ENCODE data around the gene ACBD3.

The ACBD3 gene

GRCh38 chr1:226131639-226132038 is 54.9 kb downstream of the ACBD3 start:
- Histone ChIP-seq H3K27ac (replicated peaks) (no peak overlapping the region), H3K4me3 (replicated peaks; ENCODE audit: insufficient read depth, low read length) (no peak overlapping the region), H3K27me3 (ENCODE audit: insufficient read depth, poor library complexity, severe bottlenecking) (no peaks in the 10 kb centered on the region)
- TF ChIP-seq SPI1 (IDR thresholded peaks at IDR 0.05; ENCODE audit: borderline replicate concordance, low read depth) (no peak), GABPA (IDR thresholded peaks at IDR 0.05; ENCODE audit: low read depth) (no peak), REST (IDR thresholded peaks at IDR 0.05; ENCODE audit: insufficient replicate concordance, low read depth) (no peak), CTCF (IDR thresholded peaks at IDR 0.05; ENCODE audit: insufficient read depth, low read length) (no peak), POLR2AphosphoS5 (IDR thresholded peaks at IDR 0.05; ENCODE audit: low read depth) (no peak)
- no peak for DNase-seq (ENCODE audit: low read depth in 1 of 2, low spot score in 1 of 2)

GRCh38 chr1:226129230-226129629 is 57.3 kb downstream of the ACBD3 start:
- Histone ChIP-seq H3K27ac (replicated peaks) (no peak overlapping the region), H3K27me3 (ENCODE audit: insufficient read depth, poor library complexity, severe bottlenecking) (no peaks in the 10 kb centered on the region), H3K4me3 (replicated peaks; ENCODE audit: insufficient read depth, low read length) (no peak overlapping the region)
- no peak for DNase-seq (ENCODE audit: low read depth in 1 of 2, low spot score in 1 of 2)
- TF ChIP-seq CTCF (IDR thresholded peaks at IDR 0.05; ENCODE audit: insufficient read depth, low read length) (no peak), REST (IDR thresholded peaks at IDR 0.05; ENCODE audit: insufficient replicate concordance, low read depth) (no peak), SPI1 (IDR thresholded peaks at IDR 0.05; ENCODE audit: borderline replicate concordance, low read depth) (no peak), POLR2AphosphoS5 (IDR thresholded peaks at IDR 0.05; ENCODE audit: low read depth) (no peak), GABPA (IDR thresholded peaks at IDR 0.05; ENCODE audit: low read depth) (no peak)

- TF ChIP-seq SPI1 (IDR thresholded peaks at IDR 0.05; ENCODE audit: borderline replicate concordance, low read depth), result no peak
- no peak overlapping the region for H3K27ac ChIP-seq (replicated peaks)
- H3K27me3 ChIP-seq (ENCODE audit: insufficient read depth, poor library complexity, severe bottlenecking), result no peaks in the 10 kb centered on the region
- no peak overlapping the region for H3K4me3 ChIP-seq (replicated peaks; ENCODE audit: insufficient read depth, low read length)
- no peak for DNase-seq (ENCODE audit: low read depth in 1 of 2, low spot score in 1 of 2)
Measured at GRCh38 chr1:226128487-226129075, 58.0 kb downstream of the ACBD3 start.

GRCh38 chr1:226126824-226127569 is 59.5 kb downstream of the ACBD3 start:
- no peak overlapping the region for H3K27ac ChIP-seq (replicated peaks)
- H3K4me3 ChIP-seq (replicated peaks; ENCODE audit: insufficient read depth, low read length), result no peak overlapping the region

More at GRCh38 chr1:226126824-226127569, 59.5 kb downstream of the ACBD3 start:
- TF ChIP-seq SPI1 (IDR thresholded peaks at IDR 0.05; ENCODE audit: borderline replicate concordance, low read depth) (no peak), CTCF (IDR thresholded peaks at IDR 0.05; ENCODE audit: insufficient read depth, low read length) (no peak), POLR2AphosphoS5 (IDR thresholded peaks at IDR 0.05; ENCODE audit: low read depth) (no peak), REST (IDR thresholded peaks at IDR 0.05; ENCODE audit: insufficient replicate concordance, low read depth) (no peak), GABPA (IDR thresholded peaks at IDR 0.05; ENCODE audit: low read depth) (no peak)
- no peaks in the 10 kb centered on the region for H3K27me3 ChIP-seq (ENCODE audit: insufficient read depth, poor library complexity, severe bottlenecking)
- no peak for DNase-seq (ENCODE audit: low read depth in 1 of 2, low spot score in 1 of 2)
